GM19438 (cell line): Measurements from ENCODE around the gene LDHB.
"Not testable (repeated sequence)": the region's sequence is repeated elsewhere in the genome, so short reads cannot be mapped to it uniquely, and the experiment has no call there.

ENCODE experiments used
- ATAC-seq: cut with Tn5 transposase; IDR thresholded peaks from one replicate; pipeline ENCODE4 v1.9.1; 2021; ENCODE audit warnings: low read depth; ENCODE audit not compliant: unreplicated experiment

Gene LDHB

DNA sequence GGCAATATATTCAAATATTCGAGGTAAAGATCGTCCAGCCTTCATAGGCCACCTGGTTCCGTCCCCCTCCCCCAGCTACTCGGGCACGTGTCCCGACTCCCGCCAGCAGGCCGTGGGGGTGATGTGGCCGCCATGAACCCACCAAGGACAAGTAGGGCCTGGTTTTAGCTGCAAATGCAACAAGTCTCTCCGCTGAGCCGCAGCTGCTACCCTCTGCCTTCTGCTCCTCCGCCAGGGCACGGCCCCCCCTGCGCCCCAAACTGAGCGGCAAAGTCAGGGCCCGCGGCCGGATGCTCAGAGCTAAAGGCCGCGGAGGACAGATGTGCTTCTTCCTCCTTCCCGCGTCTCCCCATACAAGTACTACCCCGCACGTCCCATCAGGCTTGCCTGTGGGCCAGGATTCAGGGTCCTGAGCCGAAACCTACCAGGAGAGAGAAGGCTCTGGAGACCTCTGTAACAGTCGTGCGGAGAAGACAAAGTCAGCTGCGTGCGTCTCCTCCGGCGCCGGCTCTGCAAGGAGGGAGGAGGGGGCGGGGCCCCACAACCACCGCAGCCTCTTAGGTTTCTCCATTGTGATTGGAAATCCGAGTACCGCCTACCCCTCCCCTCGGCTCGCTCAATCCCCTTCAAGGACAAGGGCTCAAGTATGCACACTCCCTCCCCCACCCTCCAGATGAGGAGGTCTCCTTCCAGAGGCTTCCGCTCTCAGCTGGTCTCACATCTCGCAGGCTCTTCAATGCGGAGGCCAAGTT, at the start of gene LDHB:
TSS of gene LDHB (minus strand) at position 517 of the 752 bp plus-strand sequence. CDS start 3,171 bp downstream, outside the sequence.
- ATAC-seq: peak; percentile 94

DNA sequence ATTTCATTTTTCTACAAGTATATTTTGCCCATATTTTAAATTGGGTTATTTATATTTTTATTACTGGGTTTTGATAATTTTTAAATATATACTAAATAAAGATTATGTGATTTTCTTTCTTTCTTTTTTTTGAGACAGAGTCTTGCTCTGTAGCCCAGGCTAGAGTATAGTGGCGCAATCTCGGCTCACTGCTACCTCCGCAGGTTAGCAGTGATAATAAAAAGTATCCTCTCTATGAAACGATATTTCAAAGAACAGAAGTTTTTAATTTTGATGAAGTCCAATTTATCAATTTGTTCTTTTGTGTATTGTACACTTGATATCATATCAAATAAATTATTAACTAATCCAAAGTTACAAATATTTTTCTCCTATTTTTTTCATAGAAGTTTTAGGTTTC, 47.2 kb upstream of the LDHB start:
- ATAC-seq: no peak

DNA sequence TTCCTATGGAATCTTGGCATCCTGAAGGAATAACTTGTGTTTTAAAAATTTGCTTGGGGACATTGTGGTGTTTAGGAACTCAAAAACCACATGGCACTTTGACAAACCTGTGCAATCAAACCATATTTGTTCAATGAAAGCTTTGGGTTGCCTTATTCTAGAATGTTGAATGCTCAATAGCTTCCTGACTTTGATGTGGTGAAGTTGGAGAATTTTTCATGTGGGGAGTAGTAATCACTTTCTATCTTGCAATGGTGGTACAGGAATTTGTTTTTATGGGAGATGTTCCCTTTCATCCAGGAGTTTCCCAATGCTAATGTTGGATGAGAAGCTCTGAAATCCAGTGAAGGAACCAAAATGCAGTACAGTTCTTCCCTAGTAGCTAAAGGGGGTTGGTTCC, 42.2 kb upstream of the LDHB start:
- ATAC-seq: no peak

DNA sequence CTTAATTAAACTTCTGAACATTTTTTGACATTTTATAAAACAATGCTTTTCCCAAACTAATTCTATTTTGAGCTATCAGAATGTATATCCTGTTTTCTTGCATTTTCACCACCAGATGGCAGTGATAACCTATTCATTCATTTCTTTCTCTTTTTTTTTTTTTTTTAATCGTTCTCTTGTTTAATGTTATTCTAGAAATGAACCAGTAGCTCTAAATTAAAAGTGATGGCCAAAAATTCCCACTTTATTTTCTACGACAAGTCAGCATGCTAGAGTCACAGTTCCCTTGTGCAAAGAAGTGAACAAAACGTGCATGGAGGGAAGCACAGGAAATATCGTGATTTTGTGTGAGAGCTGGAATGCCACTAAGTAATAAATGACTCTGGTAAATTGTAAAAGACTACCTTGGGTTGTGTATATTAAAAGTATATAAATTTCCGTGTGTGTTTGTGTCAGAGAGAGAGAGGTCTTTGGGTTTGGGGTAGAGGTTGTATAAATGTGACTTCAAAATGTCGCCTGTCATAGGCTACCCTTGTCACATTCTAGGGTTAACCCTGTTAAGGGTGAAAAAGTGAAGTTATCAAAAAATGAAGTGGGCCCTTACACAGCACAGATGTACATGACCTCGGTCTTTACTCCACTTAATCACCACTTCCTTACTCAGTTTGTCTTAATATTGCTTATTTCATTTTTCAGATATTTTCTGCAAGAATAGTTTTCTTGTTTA, 40.4 kb upstream of the LDHB start:
- ATAC-seq: no peak

DNA sequence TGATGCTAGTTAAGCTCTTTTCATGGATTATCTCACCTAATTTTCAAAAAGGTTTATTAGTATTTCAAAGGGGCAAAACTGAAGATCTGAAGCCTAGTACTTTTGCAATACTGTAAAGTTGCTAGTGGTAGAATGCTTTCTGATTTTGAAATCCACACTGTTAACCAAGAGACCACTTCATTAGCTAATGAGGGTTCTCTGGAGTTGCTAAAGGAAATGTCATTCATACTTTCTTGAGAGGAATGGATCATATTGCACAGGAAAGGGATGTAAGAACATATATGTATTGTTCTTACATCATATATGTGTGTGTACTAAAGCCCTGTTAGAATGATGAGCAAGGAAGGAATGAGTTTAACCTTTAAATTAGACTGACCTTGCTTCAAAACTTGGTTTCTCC, 39.0 kb upstream of the LDHB start:
- ATAC-seq: no peak

GRCh38 chr12:21695986-21696385, 38.3 kb upstream of the LDHB start:
- no peak for ATAC-seq

DNA sequence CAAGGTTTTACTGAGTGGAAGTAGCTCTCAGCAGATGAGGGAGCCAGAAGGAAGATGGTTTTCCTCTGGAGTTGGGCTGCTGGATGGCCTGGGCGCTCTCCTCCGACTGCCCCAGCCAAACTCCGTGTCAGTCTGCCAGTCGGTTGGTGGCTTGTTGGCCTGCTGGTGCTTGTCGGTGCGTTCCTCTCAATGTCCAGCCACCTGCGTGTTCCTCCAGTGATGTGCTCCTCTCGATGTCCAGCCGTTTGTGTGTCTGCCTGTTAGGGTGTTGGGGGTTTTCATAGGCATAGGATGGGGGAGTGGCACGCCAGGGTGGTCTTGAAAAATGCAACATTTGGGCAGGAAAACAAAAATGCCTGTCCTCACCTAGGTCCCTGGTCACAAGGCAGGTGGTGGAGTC, 37.0 kb upstream of the LDHB start:
- no peak for ATAC-seq

- ATAC-seq: no peak
Measured at GRCh38 chr12:21691515-21691914, 33.9 kb upstream of the LDHB start.

DNA sequence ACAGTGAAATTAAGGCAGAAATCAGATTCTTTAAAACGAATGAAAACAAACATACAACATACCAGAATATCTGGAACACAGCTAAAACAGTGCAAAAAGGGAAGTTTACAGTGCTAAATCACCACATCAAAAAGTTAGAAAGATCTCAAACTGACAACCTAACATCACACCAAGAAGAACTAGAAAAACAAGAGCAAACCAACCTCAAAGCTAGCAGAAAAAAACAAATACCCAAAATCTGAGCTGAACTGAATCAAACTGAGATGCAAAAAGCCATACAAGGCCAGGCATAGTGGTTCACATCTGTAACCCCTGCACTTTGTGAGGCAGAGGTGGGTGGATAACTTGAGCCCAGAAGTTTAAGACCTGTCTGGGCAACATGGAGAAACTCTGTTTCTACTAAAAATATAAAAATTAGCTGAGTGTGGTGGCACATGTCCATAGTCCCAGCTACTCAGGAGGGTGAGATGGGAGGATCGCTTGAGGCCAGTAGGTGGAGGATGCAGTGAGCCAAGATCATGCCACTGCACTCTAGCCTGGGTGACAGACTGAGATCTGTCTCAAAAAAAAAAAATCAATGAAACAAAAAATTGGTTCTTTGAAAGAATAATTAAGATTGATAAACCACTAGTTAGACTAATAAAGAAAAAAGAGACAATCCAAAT, 33.2 kb upstream of the LDHB start:
- no peak for ATAC-seq

- no peak for ATAC-seq
Measured at GRCh38 chr12:21683115-21683514, 25.5 kb upstream of the LDHB start.

- ATAC-seq: no peak
Measured at GRCh38 chr12:21678959-21679358, 21.3 kb upstream of the LDHB start.

DNA sequence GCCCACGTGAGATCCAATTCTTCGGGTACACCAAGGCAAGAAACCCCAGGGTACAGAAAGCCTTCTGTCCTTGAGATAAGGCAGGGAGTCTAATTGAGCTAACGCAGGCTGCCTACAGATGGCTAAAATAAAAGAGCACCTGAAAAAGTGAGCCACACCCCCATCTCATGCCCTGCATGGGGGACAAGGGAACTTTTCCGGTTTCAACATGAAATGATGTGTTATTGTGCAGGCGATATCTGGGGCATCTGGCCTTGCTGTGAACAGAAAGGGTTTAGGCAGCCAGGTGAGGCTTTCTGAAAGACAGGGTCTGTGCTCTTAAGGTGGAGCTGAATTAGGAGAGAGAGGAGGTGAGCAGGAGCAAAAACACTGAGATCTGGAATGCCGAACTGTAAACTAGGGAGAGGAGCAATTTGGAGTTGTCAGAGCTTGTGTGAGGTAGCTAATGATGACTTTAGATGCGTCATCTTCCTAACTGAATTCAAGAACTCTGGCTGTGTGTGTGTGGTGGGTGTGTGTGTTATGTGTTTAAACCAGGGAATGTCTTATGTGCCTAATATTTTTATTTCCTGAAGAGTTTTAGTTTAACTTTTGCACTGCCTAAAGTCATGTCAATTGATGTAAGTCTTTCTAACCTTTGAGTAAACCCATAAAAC, 20.1 kb upstream of the LDHB start:
- no peak for ATAC-seq

- no peak for ATAC-seq
Measured at GRCh38 chr12:21677204-21677603, 19.6 kb upstream of the LDHB start.

DNA sequence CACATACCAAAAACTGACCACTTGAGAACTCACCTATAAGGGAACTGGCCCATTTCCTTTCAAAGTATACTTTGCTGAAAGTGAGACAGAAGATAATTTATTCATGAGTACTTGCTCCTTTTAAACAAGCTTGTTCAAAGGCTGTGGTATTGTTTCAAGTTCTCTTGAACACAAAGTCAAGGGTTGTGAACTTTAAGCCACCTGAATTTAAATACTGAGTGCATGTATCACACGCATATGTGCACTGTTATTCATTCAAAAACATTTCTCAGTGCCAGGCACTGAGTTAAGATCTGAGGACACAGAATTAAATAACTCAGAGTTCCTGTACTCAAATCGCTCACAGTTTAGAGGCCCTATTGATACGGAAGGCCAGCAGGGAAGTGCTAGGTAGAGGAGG, 19.1 kb upstream of the LDHB start:
- ATAC-seq: no peak

- ATAC-seq: no peak
Measured at GRCh38 chr12:21675641-21676040, 18.0 kb upstream of the LDHB start.

DNA sequence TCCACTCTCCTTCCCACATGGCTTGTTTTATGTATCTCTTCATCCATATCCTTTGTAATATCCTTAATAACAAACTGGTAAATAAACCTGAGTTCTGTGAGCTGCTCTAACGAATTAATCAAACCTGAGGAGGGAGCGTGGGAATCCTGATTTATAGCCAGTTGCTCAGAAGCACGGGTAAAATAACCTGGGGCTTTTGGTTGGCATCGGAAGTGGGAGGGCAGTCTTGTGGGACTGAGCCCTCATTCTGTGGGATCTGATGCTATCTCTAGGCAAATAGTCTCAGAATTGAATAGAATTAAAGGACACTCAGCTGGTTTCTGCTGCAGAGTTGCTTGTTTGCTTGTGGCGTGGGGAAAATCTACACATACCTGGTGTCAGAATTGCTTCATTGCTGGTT, 17.5 kb upstream of the LDHB start:
- ATAC-seq: no peak

DNA sequence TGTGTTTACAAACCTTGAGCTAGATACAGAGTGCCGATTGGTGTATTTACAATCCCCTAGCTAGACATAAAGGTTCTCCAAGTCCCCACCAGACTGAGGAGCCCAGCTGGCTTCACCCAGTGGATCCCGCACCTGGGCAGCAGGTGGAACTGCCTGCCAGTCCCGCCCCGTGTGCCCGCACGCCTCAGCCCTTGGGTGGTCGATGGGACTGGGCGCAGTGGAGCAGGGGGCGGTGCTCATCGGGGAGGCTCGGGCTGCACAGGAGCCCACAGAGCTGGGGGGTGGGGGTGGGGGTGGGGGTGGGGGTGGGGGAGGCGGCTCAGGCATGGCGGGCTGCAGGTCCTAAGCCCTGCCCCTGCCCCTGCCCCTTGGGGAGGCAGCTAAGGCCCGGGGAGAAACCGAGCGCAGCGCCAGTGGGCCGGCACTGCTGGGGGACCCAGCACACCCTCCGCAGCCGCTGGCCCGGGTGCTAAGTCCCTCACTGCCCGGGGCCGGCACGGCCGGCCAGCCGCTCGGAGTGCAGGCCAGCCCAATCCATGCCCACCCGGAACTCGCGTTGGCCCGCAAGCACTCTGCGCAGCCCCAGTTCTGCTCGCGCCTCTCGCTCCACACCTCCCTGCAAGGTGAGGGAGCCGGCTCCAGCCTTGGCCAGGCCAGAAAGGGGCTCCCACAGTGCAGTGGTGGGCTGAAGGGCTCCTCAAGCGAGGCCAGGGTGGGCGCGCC, 16.3 kb upstream of the LDHB start:
- not testable (repeated sequence) for ATAC-seq

DNA sequence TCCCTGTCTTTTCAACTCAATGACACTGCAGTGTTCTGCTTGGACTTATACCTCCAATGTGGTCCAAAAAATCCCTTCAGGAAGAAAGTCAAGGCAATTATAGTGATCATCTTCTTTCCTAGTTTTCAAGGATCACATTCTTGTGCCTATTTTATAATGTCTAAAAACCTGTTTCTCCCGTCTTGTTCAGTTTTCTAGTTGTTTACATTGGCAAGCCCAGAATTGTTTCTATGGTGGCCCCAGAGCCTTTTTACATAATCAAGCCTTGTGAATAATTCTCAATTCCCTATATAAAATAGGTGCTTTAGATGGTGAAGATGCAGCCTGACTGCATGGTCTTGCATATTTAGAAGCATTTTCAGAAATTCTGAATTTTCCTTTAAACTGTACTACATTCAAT, 14.5 kb upstream of the LDHB start:
- ATAC-seq: no peak

DNA sequence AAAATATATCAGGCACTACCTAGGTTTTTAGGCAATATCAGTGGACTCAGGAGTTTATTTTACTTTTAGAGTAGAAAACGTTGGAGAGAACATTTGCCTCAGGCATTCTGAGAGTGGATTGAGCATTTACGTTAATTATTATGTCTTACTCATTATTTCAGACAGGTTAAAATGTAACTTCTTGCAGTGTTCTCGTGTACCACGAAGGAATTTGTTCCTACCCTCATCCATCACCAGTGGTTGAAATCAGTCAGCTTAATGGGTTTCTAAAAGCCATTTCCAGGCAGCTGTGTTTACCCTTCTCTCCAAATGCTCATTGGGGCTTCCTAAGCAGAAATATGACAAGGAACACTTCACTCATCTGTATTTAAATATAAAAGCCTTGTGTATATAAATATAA, 9.1 kb upstream of the LDHB start:
- no peak for ATAC-seq

DNA sequence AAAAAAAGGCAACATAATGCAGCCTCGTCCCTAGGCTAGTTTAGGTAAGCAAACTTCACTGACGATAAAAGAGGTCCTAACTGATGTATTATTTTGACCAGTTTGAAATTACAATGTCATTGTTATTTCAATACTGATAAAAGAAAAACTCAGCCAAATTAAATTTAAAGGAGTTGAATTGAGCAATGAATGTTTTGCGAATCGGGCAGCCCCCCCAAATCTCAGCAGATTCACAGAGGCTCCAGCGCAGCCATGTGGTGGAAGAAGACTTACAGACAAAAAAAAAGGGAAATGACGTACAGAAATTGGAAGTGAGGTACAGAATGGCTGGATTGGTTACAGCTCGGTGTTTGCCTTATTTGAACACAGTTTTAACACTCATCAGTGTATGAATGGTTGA, 8.2 kb upstream of the LDHB start:
- no peak for ATAC-seq
